ENCODE measurements around the gene LRBA. TPM values are rescaled to one million over a fixed set of nuclear protein-coding genes. Genes with fewer than 3 reads are reported as not detected.

Gene LRBA
- total RNA-seq, 1 experiment from 2014 or later: 77.4 TPM

DNA sequence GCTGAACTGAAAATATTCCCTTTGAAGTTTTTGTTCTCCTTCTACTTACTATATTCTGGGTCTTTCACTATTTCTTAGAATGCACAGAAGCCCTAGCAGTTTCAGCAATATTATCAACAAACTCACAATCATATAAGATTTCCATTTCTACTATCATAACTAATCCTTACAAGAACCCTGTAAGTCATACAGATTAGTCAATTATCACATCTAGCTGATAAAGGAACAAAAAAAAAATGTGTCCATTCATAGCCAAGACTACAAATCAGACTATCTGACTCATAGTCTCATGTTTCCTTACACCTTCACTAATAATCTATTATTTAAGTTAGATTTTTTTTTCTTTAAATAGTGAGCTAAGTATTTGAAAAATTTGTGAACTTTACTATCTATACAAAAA is 72.5 kb downstream of the LRBA start:
- Histone ChIP-seq H3K36me3 (ENCODE audit: low read depth) (no peaks in the 10 kb centered on the region), H3K79me2 (ENCODE audit: low read depth) (peaks cover 29% of the 10 kb centered on the region), H2AFZ (no peak overlapping the region), H3K9me2 (ENCODE audit: insufficient read depth) (no peaks in the 10 kb centered on the region), H3K27ac (no peak overlapping the region), H4K20me1 (ENCODE audit: insufficient read depth) (no peaks in the 10 kb centered on the region; the same call in 1 of the 2 replicates), H3F3A (ENCODE audit: insufficient read depth, low read depth) (no peaks in the 10 kb centered on the region), H3K4me1 (replicated peaks; ENCODE audit: insufficient read depth) (no peaks in the 10 kb centered on the region), H3K27me3 (ENCODE audit: insufficient read depth, low read depth) (no peaks in the 10 kb centered on the region), H3K4me3 (no peak overlapping the region), H3K4me2 (no peak overlapping the region), H3K9me3 (ENCODE audit: insufficient read depth, low read depth) (no peaks in the 10 kb centered on the region)
- ChIA-PET CTCF (no interaction called here), POLR2A (ENCODE audit: unreplicated experiment) (interaction anchor here (0.7 kb wide), 1 partner anchor 44 kb away, joined by 6 read pairs; no protein-coding TSS in a partner anchor)
- no peak for DNase-seq
- TF ChIP-seq CTCF (conservative IDR thresholded peaks at IDR 0.05) (no peak), EZH2 (IDR thresholded peaks at IDR 0.05; ENCODE audit: low read depth) (no peak)
- no TSS peak for BruUV-seq (replicated peaks)
- intact Hi-C loops (cut with micrococcal nuclease; ENCODE audit: unreplicated experiment): no loop called here

DNA sequence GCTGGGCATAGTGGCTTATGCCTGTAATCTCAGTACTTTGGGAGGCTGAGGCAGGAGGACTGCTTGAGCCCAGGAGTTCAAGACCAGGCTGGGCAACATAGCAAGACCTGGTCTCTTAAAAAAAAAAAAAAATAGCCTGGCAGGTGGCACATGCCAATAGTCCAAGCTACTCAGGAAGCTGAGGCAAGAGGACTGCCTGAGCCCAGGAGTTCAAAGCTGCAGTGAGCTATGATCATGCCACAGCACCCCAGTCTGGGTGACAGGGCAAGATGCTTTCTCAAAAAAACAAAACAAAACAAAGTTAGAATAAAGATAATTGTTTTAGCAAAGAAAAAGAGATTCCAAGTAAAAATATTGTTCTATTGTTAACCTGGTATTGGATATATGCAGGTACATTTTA is 75.0 kb downstream of the LRBA start:
- H3K79me2 ChIP-seq (ENCODE audit: low read depth): peaks cover 21% of the 10 kb centered on the region
- ChIA-PET CTCF (no interaction called here), POLR2A (ENCODE audit: unreplicated experiment) (no interaction called here)
- no peaks in the 10 kb centered on the region for H3K9me3 ChIP-seq (ENCODE audit: insufficient read depth, low read depth)
- no peaks in the 10 kb centered on the region for H3K9me2 ChIP-seq (ENCODE audit: insufficient read depth)
- H2AFZ ChIP-seq: no peak overlapping the region
- TF ChIP-seq CTCF (conservative IDR thresholded peaks at IDR 0.05) (no peak), EZH2 (IDR thresholded peaks at IDR 0.05; ENCODE audit: low read depth) (no peak)
- no peaks in the 10 kb centered on the region for H3K36me3 ChIP-seq (ENCODE audit: low read depth)
- no peaks in the 10 kb centered on the region; the same call in 1 of the 2 replicates for H4K20me1 ChIP-seq (ENCODE audit: insufficient read depth)
- H3F3A ChIP-seq (ENCODE audit: insufficient read depth, low read depth): no peaks in the 10 kb centered on the region
- no peaks in the 10 kb centered on the region for H3K4me1 ChIP-seq (replicated peaks; ENCODE audit: insufficient read depth)
- intact Hi-C loops (cut with micrococcal nuclease; ENCODE audit: unreplicated experiment): no loop called here
- no peak overlapping the region for H3K4me3 ChIP-seq
- no peak overlapping the region for H3K27ac ChIP-seq
- BruUV-seq (replicated peaks): no TSS peak
- H3K4me2 ChIP-seq: no peak overlapping the region
- no peak for DNase-seq
- no peaks in the 10 kb centered on the region for H3K27me3 ChIP-seq (ENCODE audit: insufficient read depth, low read depth)

DNA sequence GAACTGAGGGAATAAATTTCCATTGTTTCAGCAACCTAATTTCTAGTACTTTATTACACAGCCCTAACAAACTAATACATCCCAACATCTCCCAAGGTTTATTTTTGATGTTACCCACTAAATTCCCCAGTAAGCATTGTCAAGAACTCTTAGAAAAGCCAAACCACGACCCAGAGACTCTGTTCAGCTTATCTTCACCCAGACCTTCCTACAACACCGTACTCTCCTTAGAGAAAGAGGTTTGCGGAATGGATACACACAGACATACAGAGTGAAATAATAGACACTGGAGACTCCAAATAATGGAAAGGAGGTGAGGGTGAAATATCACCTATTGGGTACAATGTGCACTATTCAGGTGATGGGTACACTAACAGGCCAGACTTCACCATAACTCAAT is 75.6 kb downstream of the LRBA start:
- ChIA-PET POLR2A (ENCODE audit: unreplicated experiment) (no interaction called here), CTCF (no interaction called here)
- H3K4me3 ChIP-seq: no peak overlapping the region
- H3K9me2 ChIP-seq (ENCODE audit: insufficient read depth): no peaks in the 10 kb centered on the region
- no peaks in the 10 kb centered on the region for H3K36me3 ChIP-seq (ENCODE audit: low read depth)
- H3K79me2 ChIP-seq (ENCODE audit: low read depth): peaks cover 18% of the 10 kb centered on the region
- no peak overlapping the region for H3K27ac ChIP-seq
- no peak overlapping the region for H2AFZ ChIP-seq
- no TSS peak for BruUV-seq (replicated peaks)
- H3K4me1 ChIP-seq (replicated peaks; ENCODE audit: insufficient read depth): no peaks in the 10 kb centered on the region
- no peaks in the 10 kb centered on the region for H3F3A ChIP-seq (ENCODE audit: insufficient read depth, low read depth)
- DNase-seq: no peak
- no peaks in the 10 kb centered on the region for H3K9me3 ChIP-seq (ENCODE audit: insufficient read depth, low read depth)
- H4K20me1 ChIP-seq (ENCODE audit: insufficient read depth): no peaks in the 10 kb centered on the region; the same call in 1 of the 2 replicates
- TF ChIP-seq EZH2 (IDR thresholded peaks at IDR 0.05; ENCODE audit: low read depth) (no peak), CTCF (conservative IDR thresholded peaks at IDR 0.05) (no peak)
- intact Hi-C loops (cut with micrococcal nuclease; ENCODE audit: unreplicated experiment): loop anchor here (5.0 kb wide), 1 partner anchor 73 kb away; no protein-coding TSS in a partner anchor
- H3K27me3 ChIP-seq (ENCODE audit: insufficient read depth, low read depth): no peaks in the 10 kb centered on the region
- no peak overlapping the region for H3K4me2 ChIP-seq

Data from PC-9 (cell line).